ENCODE measurements around the gene CBLC.

The CBLC gene

GRCh38 chr19:44807162-44807561, 29.5 kb downstream of the CBLC start:
- Histone ChIP-seq H3K27me3 (ENCODE audit: control insufficient read depth, insufficient read depth, low read length) (peaks cover 48% of the 10 kb centered on the region), H3K27ac (ENCODE audit: low read depth, low read length) (no peak overlapping the region), H3K9ac (ENCODE audit: low read depth, low read length) (no peak overlapping the region), H3K4me3 (ENCODE audit: low read depth, low read length) (no peak overlapping the region), H3K4me1 (ENCODE audit: control insufficient read depth, insufficient read depth, low read length) (peaks cover 22% of the 10 kb centered on the region), H3K36me3 (ENCODE audit: control insufficient read depth, insufficient read depth, low read length) (peaks cover 4% of the 10 kb centered on the region), H3K9me3 (ENCODE audit: control insufficient read depth, insufficient read depth, low read length) (no peaks in the 10 kb centered on the region)

DNA sequence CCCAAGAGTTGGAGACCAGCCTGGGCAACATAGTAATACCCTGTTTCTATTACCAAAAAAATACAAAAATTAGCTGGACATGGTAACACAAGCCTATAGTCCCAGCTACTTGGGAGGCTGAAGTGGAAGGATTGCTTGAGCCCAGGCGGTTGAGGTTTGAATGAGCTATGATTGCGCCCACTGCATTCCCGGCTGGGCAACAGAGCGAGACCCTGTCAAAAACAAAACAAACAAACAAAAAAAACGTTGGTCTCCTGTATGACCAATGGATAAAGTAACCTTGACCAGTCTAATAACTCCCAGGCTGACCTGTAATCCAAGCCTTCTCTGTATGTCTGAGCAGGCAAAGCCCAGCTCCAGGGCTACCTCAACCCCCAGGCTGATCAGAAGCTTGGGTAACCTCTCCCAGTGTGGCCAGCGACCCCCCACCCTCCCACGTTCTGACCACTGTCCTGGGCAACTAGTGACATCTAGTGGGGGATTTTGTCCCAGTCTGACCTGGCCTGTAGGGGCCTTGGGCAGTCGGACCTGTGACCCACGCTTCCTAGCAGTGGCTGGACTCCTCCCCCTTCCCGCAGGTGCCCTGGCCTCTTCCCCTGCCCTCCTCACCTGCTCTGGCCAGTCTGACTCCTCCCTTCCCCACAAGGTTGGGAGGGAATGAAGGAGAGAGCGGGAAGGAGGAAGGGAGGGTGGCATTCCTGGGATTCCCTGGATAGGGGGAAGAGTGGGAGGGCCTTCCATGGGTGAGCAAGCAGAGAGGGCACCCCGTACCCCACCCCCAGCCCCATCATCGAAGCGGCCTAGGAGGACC, 30.2 kb downstream of the CBLC start:
- Histone ChIP-seq H3K36me3 (ENCODE audit: control insufficient read depth, insufficient read depth, low read length) (peaks cover 4% of the 10 kb centered on the region), H3K27me3 (ENCODE audit: control insufficient read depth, insufficient read depth, low read length) (peaks cover 41% of the 10 kb centered on the region)

DNA sequence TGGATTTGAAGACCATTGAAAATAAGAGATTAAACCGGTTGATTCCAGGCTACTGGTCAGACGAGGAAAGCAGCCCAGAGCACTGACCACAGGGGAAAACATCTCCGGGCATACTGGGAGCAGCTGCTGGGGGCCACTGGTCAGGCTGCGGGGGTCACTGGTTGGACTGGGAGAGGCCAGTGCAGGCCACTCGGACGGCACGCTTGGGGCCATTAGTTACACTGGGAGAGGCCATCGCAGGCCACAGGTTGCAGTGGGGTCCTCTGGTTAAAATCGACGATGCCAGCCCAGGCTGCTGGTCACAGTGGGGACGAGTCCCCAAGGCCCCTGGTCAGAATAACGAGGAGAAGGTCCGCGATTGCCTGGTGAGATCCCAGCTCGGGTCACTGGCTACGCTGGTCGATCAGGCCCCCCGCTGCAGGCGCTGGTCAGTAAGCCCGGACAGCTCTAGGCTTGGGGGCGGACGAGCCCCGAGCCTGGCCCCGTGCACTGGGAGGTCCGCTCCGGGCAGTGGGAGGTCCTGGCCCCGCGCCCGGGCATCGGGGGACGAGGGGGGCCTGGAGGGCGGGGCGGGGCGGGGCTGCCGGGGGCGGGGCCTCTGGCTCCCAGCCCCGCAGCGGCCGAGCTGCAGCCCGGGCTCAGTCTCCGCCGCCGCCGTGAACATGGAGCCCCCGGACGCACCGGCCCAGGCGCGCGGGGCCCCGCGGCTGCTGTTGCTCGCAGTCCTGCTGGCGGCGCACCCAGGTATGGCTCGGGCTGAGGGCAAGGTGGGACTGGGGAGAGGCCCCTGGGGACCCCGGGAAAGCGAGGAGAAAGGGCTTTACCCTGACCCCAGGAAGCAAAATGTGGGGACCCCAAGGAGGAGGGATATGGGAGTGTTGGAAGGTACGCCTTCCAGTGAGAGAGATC, 31.0 kb downstream of the CBLC start, which contains the start of gene BCAM:
TSS of gene BCAM (plus strand) at position 641 of the 909 bp plus-strand sequence. CDS start at position 663, 22 bp downstream.
- H3K4me1 ChIP-seq (ENCODE audit: control insufficient read depth, insufficient read depth, low read length) = peaks cover 22% of the 10 kb centered on the region
- H3K27ac ChIP-seq (ENCODE audit: low read depth, low read length) = peak within 1 kb of the TSS; percentile 78
- peak within 1 kb of the TSS; percentile 84 for H3K4me3 ChIP-seq (ENCODE audit: low read depth, low read length)
- H3K36me3 ChIP-seq (ENCODE audit: control insufficient read depth, insufficient read depth, low read length) = peaks cover 12% of the 10 kb centered on the region
- no peaks in the 10 kb centered on the region for H3K9me3 ChIP-seq (ENCODE audit: control insufficient read depth, insufficient read depth, low read length)
- peaks cover 32% of the 10 kb centered on the region for H3K27me3 ChIP-seq (ENCODE audit: control insufficient read depth, insufficient read depth, low read length)
- peak within 1 kb of the TSS; percentile 61 for H3K9ac ChIP-seq (ENCODE audit: low read depth, low read length)

More for the DNA sequence above, 30.2 kb downstream of the CBLC start:
- H3K9me3 ChIP-seq (ENCODE audit: control insufficient read depth, insufficient read depth, low read length) = no peaks in the 10 kb centered on the region
- H3K9ac ChIP-seq (ENCODE audit: low read depth, low read length) = no peak overlapping the region
- H3K27ac ChIP-seq (ENCODE audit: low read depth, low read length) = peak overlapping the region; percentile 78
- H3K4me3 ChIP-seq (ENCODE audit: low read depth, low read length) = peak overlapping the region; percentile 66
- H3K4me1 ChIP-seq (ENCODE audit: control insufficient read depth, insufficient read depth, low read length) = peaks cover 22% of the 10 kb centered on the region

DNA sequence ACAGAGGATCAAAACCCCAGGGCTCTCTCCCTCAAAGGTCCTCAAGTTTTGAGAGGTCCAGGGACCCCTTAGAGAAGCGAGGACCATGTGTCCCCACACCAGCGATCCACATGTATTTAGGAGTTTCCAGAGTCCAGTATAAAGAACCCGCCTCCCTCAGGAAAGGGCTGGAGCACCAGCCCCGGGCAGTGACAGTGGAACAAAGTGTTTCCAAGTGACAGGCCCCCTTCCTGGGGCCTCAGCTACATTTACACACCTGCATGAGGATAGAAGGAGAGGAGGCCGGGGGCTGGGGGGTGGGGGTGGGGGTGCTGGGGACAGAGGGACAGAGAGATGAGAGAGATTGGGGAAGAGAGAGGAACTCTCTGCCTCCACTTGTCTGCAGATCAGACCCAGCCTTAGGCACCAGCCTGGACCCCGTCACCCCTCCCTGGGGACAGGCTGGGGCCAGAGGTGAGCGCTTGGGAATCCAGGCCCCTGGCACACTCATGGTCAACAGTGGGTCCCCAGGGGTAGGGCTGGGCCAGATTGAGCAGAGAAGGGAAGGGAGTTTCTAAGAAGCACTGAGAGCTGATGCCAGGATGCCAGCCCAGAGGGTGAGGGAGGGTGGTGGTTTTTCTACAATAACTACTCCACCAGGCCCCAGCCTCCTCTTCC, 32.0 kb downstream of the CBLC start:
- H3K27ac ChIP-seq (ENCODE audit: low read depth, low read length) = no peak overlapping the region
- H3K4me3 ChIP-seq (ENCODE audit: low read depth, low read length) = peak overlapping the region; percentile 84
- H3K27me3 ChIP-seq (ENCODE audit: control insufficient read depth, insufficient read depth, low read length) = peaks cover 22% of the 10 kb centered on the region
- peaks cover 22% of the 10 kb centered on the region for H3K4me1 ChIP-seq (ENCODE audit: control insufficient read depth, insufficient read depth, low read length)
- H3K9ac ChIP-seq (ENCODE audit: low read depth, low read length) = 0 out of 2 replicates have a peak overlapping the region, but pooled peaks have one; percentile 61
- H3K9me3 ChIP-seq (ENCODE audit: control insufficient read depth, insufficient read depth, low read length) = no peaks in the 10 kb centered on the region
- peaks cover 22% of the 10 kb centered on the region for H3K36me3 ChIP-seq (ENCODE audit: control insufficient read depth, insufficient read depth, low read length)

GRCh38 chr19:44810234-44811121, 32.8 kb downstream of the CBLC start:
- H3K4me3 ChIP-seq (ENCODE audit: low read depth, low read length) = no peak overlapping the region; the same call in 1 of the 2 replicates
- peaks cover 30% of the 10 kb centered on the region for H3K36me3 ChIP-seq (ENCODE audit: control insufficient read depth, insufficient read depth, low read length)
- no peak overlapping the region for H3K9ac ChIP-seq (ENCODE audit: low read depth, low read length)
- peaks cover 15% of the 10 kb centered on the region for H3K27me3 ChIP-seq (ENCODE audit: control insufficient read depth, insufficient read depth, low read length)
- H3K9me3 ChIP-seq (ENCODE audit: control insufficient read depth, insufficient read depth, low read length) = no peaks in the 10 kb centered on the region
- peaks cover 22% of the 10 kb centered on the region for H3K4me1 ChIP-seq (ENCODE audit: control insufficient read depth, insufficient read depth, low read length)
- H3K27ac ChIP-seq (ENCODE audit: low read depth, low read length) = no peak overlapping the region

DNA sequence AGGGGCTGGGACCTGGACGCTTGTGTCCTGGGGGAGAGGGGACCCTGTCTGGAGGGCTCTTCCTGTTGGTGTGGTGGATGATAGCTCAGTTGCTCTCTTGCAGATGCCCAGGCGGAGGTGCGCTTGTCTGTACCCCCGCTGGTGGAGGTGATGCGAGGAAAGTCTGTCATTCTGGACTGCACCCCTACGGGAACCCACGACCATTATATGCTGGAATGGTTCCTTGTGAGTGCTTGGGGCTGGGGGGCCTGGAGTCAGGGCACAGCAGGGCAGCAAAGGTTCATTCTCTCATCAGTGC, 33.4 kb downstream of the CBLC start:
- H3K4me3 ChIP-seq (ENCODE audit: low read depth, low read length) = no peak overlapping the region
- H3K9ac ChIP-seq (ENCODE audit: low read depth, low read length) = no peak overlapping the region
- peaks cover 32% of the 10 kb centered on the region for H3K36me3 ChIP-seq (ENCODE audit: control insufficient read depth, insufficient read depth, low read length)
- no peak overlapping the region for H3K27ac ChIP-seq (ENCODE audit: low read depth, low read length)
- peaks cover 22% of the 10 kb centered on the region for H3K4me1 ChIP-seq (ENCODE audit: control insufficient read depth, insufficient read depth, low read length)
- no peaks in the 10 kb centered on the region for H3K9me3 ChIP-seq (ENCODE audit: control insufficient read depth, insufficient read depth, low read length)
- H3K27me3 ChIP-seq (ENCODE audit: control insufficient read depth, insufficient read depth, low read length) = peaks cover 15% of the 10 kb centered on the region

DNA sequence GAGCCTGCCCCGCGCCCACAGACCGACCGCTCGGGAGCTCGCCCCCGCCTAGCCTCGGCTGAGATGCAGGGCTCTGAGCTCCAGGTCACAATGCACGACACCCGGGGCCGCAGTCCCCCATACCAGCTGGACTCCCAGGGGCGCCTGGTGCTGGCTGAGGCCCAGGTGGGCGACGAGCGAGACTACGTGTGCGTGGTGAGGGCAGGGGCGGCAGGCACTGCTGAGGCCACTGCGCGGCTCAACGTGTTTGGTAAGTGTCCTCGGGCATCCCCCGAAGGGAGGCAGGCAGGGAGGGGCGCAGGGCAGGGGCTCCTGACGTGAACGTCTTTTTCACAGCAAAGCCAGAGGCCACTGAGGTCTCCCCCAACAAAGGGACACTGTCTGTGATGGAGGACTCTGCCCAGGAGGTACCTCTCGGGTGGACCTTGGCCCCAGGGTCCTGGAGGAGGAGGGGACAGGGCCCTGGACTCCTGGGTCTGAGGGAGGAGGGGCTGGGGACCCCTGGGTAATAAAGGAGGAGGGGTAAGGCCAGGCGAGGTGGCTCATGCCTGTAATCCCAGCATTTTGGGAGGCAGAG, 34.5 kb downstream of the CBLC start:
- Histone ChIP-seq H3K9me3 (ENCODE audit: control insufficient read depth, insufficient read depth, low read length) (no peaks in the 10 kb centered on the region), H3K27me3 (ENCODE audit: control insufficient read depth, insufficient read depth, low read length) (peaks cover 8% of the 10 kb centered on the region; the same call in 1 of the 2 replicates), H3K36me3 (ENCODE audit: control insufficient read depth, insufficient read depth, low read length) (peaks cover 32% of the 10 kb centered on the region), H3K9ac (ENCODE audit: low read depth, low read length) (no peak overlapping the region), H3K4me1 (ENCODE audit: control insufficient read depth, insufficient read depth, low read length) (peaks cover 20% of the 10 kb centered on the region), H3K27ac (ENCODE audit: low read depth, low read length) (no peak overlapping the region), H3K4me3 (ENCODE audit: low read depth, low read length) (no peak overlapping the region)

- Histone ChIP-seq H3K9ac (ENCODE audit: low read depth, low read length) (no peak overlapping the region), H3K36me3 (ENCODE audit: control insufficient read depth, insufficient read depth, low read length) (peaks cover 32% of the 10 kb centered on the region), H3K4me1 (ENCODE audit: control insufficient read depth, insufficient read depth, low read length) (peaks cover 12% of the 10 kb centered on the region), H3K4me3 (ENCODE audit: low read depth, low read length) (no peak overlapping the region), H3K27me3 (ENCODE audit: control insufficient read depth, insufficient read depth, low read length) (peaks cover 8% of the 10 kb centered on the region; the same call in 1 of the 2 replicates), H3K9me3 (ENCODE audit: control insufficient read depth, insufficient read depth, low read length) (no peaks in the 10 kb centered on the region), H3K27ac (ENCODE audit: low read depth, low read length) (no peak overlapping the region)
These were observed 35.6 kb downstream of the CBLC start for GRCh38 chr19:44813070-44813840.

DNA sequence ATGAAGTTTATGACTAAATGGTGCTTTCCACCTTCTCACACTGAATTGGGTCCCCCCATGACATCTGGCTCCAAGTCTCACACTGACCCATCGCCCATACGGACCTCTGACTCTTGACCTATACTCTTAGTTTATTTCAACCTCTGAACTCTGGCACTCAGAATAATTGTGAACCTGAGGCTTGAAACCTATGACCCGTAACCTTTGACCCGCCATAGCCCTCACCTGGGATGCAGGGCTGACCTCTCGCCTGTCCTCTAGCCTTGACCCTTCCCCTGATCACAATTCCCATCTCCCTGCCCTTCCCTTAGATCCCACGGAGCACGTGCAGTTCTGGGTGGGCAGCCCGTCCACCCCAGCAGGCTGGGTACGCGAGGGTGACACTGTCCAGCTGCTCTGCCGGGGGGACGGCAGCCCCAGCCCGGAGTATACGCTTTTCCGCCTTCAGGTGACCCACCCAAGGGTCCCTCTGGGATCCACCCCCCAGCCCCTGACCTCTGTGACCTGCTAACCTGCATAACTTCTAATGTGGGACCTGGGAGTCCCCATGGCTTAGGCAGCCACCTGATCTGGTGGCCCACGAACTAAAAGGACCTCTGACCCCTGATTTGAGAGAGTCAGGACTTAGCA, 36.3 kb downstream of the CBLC start:
- no peak overlapping the region for H3K27ac ChIP-seq (ENCODE audit: low read depth, low read length)
- H3K4me3 ChIP-seq (ENCODE audit: low read depth, low read length) = no peak overlapping the region
- H3K9me3 ChIP-seq (ENCODE audit: control insufficient read depth, insufficient read depth, low read length) = no peaks in the 10 kb centered on the region
- H3K4me1 ChIP-seq (ENCODE audit: control insufficient read depth, insufficient read depth, low read length) = peaks cover 12% of the 10 kb centered on the region
- H3K27me3 ChIP-seq (ENCODE audit: control insufficient read depth, insufficient read depth, low read length) = peaks cover 8% of the 10 kb centered on the region; the same call in 1 of the 2 replicates
- no peak overlapping the region for H3K9ac ChIP-seq (ENCODE audit: low read depth, low read length)
- peaks cover 34% of the 10 kb centered on the region for H3K36me3 ChIP-seq (ENCODE audit: control insufficient read depth, insufficient read depth, low read length)
